Measurements from ENCODE around the gene PWWP2B.

Gene PWWP2B

DNA sequence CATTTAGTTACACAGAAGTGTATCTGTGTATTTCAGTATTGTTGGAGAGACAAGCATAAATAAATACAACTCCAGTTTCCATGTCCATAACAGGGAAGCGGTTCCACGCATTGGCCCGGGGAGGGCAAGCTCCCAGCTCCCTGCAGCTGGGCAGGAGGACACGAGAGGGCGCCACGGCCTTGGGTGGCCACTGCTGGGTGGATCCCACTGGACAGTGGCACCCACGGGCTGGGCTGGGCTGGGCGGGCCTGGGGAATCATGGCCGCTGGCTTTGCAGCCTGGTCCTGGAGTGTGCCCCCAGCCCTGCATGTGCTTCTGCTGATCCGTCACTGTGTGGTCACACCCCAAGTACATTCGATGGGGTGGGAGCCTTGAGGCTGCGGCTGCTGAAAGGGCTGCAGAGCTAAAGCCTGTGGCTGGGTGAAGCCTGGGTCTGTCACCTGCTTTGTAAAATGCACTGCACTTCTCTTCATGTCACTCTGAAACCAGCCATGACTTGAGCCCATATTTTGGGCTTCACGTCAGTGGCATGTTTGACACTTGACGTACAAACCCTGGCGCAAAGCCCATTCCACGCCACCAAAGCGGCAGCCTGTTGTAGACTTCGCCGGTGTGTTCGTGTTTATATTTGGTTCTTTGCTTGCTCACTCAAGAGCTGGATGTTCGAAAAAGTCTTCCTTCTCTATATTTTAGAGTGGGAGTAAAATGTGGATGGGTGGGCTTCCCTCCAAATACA, 37.5 kb upstream of the PWWP2B start:
- no peaks in the 10 kb centered on the region for H3K4me1 ChIP-seq (ENCODE audit: low read length)
- no peak overlapping the region for H3K4me2 ChIP-seq (ENCODE audit: low read length)
- H3K27ac ChIP-seq (ENCODE audit: low read length): no peak overlapping the region
- H3K9ac ChIP-seq (ENCODE audit: low read length): no peak overlapping the region
- peaks cover 2% of the 10 kb centered on the region; the same call in 1 of the 2 replicates for H3K9me3 ChIP-seq (ENCODE audit: insufficient read depth, low read length)
- no peak overlapping the region for H2AFZ ChIP-seq (ENCODE audit: low read depth, low read length)
- H3K36me3 ChIP-seq (replicated peaks; ENCODE audit: low read depth, low read length): peaks cover 4% of the 10 kb centered on the region
- H3K4me3 ChIP-seq (ENCODE audit: low read length): no peak overlapping the region
- TF ChIP-seq, protein P1, sequence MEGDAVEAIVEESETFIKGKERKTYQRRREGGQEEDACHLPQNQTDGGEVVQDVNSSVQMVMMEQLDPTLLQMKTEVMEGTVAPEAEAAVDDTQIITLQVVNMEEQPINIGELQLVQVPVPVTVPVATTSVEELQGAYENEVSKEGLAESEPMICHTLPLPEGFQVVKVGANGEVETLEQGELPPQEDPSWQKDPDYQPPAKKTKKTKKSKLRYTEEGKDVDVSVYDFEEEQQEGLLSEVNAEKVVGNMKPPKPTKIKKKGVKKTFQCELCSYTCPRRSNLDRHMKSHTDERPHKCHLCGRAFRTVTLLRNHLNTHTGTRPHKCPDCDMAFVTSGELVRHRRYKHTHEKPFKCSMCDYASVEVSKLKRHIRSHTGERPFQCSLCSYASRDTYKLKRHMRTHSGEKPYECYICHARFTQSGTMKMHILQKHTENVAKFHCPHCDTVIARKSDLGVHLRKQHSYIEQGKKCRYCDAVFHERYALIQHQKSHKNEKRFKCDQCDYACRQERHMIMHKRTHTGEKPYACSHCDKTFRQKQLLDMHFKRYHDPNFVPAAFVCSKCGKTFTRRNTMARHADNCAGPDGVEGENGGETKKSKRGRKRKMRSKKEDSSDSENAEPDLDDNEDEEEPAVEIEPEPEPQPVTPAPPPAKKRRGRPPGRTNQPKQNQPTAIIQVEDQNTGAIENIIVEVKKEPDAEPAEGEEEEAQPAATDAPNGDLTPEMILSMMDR (IDR thresholded peaks at IDR 0.05; ENCODE audit: low read depth, low read length): no peak
- no peak for TF ChIP-seq EZH2phosphoT487 (IDR thresholded peaks at IDR 0.05; ENCODE audit: low read depth)
- H3K79me2 ChIP-seq (ENCODE audit: low read length): no peaks in the 10 kb centered on the region
- H3K27me3 ChIP-seq (ENCODE audit: low read depth, low read length): no peaks in the 10 kb centered on the region
- H4K20me1 ChIP-seq (ENCODE audit: insufficient read depth, low read length): no peaks in the 10 kb centered on the region

DNA sequence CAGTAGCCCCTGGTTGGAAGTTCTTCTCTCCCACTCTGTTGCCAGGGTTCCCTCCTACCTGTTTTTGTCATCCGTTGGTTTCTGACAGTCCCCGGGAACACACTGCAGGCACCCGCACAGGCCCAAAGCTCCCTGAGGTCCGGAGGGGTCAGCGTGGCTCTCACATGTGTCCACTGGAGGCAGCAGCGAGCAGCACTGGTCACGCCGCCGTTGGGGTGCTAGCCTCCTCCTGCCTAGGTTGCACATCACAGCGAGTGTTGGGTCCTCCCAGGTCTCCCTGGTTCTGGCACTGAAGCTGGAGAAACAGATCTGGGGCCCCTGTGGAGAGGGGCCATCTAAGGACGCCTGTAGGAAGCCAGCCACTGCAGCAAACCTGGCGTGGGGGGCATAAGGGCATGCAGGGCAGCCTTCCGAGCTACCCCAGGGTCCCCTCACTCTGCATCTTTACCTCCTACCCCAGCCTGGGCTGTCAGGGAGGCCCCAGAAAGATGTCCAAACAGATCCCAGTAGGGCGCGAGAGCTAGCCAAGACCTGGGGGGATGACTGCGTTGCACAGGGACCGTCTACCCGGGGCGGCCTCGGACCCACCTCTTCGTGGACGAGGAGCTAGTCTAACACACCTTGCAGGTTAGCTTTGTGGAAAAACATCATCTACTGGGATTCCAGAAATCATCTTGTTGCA, 36.1 kb upstream of the PWWP2B start:
- Histone ChIP-seq H3K27me3 (ENCODE audit: low read depth, low read length) (no peaks in the 10 kb centered on the region), H3K4me2 (ENCODE audit: low read length) (no peak overlapping the region), H3K4me3 (ENCODE audit: low read length) (no peak overlapping the region), H3K4me1 (ENCODE audit: low read length) (no peaks in the 10 kb centered on the region), H3K9me3 (ENCODE audit: insufficient read depth, low read length) (peaks cover 2% of the 10 kb centered on the region; the same call in 1 of the 2 replicates), H3K79me2 (ENCODE audit: low read length) (no peaks in the 10 kb centered on the region), H3K36me3 (replicated peaks; ENCODE audit: low read depth, low read length) (peaks cover 7% of the 10 kb centered on the region), H4K20me1 (ENCODE audit: insufficient read depth, low read length) (no peaks in the 10 kb centered on the region), H2AFZ (ENCODE audit: low read depth, low read length) (no peak overlapping the region), H3K9ac (ENCODE audit: low read length) (no peak overlapping the region), H3K27ac (ENCODE audit: low read length) (no peak overlapping the region)
- TF ChIP-seq, protein P1 (IDR thresholded peaks at IDR 0.05; ENCODE audit: low read depth, low read length): peak; percentile 38
- TF ChIP-seq EZH2phosphoT487 (IDR thresholded peaks at IDR 0.05; ENCODE audit: low read depth): no peak

DNA sequence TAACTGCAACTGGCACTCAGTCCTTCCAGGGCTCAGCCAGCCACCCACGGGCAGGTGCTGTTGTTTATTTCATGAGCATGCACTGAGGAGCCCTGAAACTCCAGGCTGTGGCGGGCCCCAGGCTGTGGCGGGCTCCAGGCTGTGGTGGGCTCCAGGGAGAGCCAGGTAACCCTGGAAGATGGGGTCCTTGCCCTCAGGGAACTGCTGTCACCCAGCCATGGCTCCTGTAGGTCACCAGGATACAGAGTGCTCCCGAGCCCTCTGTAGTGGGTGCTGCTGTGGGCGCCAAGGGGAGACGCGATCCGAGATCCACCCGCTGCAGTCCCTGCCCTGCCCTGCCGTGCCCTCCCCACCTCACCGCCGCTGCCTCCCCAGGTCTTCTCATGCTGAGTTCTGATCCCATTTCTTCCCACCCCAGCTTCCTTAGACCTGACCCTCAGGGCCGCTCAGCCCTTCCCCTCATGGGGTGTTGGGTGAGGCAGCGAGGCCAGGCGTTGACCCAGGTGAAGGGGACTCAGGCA, 35.4 kb upstream of the PWWP2B start:
- H3K27me3 ChIP-seq (ENCODE audit: low read depth, low read length): no peaks in the 10 kb centered on the region
- H3K36me3 ChIP-seq (replicated peaks; ENCODE audit: low read depth, low read length): peaks cover 7% of the 10 kb centered on the region
- no peaks in the 10 kb centered on the region for H3K4me1 ChIP-seq (ENCODE audit: low read length)
- peaks cover 2% of the 10 kb centered on the region; the same call in 1 of the 2 replicates for H3K9me3 ChIP-seq (ENCODE audit: insufficient read depth, low read length)
- H3K79me2 ChIP-seq (ENCODE audit: low read length): no peaks in the 10 kb centered on the region
- H3K4me2 ChIP-seq (ENCODE audit: low read length): no peak overlapping the region
- H4K20me1 ChIP-seq (ENCODE audit: insufficient read depth, low read length): no peaks in the 10 kb centered on the region
- no peak for TF ChIP-seq EZH2phosphoT487 (IDR thresholded peaks at IDR 0.05; ENCODE audit: low read depth)
- TF ChIP-seq, protein P1 (IDR thresholded peaks at IDR 0.05; ENCODE audit: low read depth, low read length): no peak
- H3K9ac ChIP-seq (ENCODE audit: low read length): no peak overlapping the region
- H2AFZ ChIP-seq (ENCODE audit: low read depth, low read length): no peak overlapping the region
- H3K27ac ChIP-seq (ENCODE audit: low read length): no peak overlapping the region
- H3K4me3 ChIP-seq (ENCODE audit: low read length): no peak overlapping the region

DNA sequence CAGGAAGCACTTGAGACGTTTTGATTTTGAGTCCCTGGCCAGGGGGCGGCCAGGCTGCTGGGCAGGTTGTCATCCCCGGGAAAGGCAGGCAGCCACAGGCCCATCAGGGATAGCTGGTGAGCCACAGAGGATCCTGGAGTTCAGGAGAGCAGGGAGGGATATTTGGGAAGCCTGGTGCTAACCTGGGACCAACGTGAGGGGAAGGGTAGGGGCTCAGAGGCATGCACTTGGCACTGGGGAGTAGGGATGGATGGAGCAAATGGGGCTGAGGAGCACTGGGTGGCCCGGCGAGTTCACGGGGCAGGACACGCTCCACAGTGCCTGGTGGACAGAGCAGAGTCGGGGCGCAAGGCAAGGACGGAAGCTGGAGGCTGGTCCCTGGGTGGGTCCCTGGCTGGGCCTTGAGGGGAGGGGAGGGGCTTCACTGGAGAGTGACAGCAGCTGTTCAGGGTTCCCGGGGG, 34.8 kb upstream of the PWWP2B start:
- Histone ChIP-seq H3K9ac (ENCODE audit: low read length) (no peak overlapping the region), H3K4me1 (ENCODE audit: low read length) (no peaks in the 10 kb centered on the region), H3K9me3 (ENCODE audit: insufficient read depth, low read length) (peaks cover 2% of the 10 kb centered on the region; the same call in 1 of the 2 replicates), H3K4me3 (ENCODE audit: low read length) (no peak overlapping the region), H3K4me2 (ENCODE audit: low read length) (no peak overlapping the region), H4K20me1 (ENCODE audit: insufficient read depth, low read length) (no peaks in the 10 kb centered on the region), H2AFZ (ENCODE audit: low read depth, low read length) (no peak overlapping the region), H3K79me2 (ENCODE audit: low read length) (no peaks in the 10 kb centered on the region), H3K27me3 (ENCODE audit: low read depth, low read length) (no peaks in the 10 kb centered on the region), H3K27ac (ENCODE audit: low read length) (no peak overlapping the region), H3K36me3 (replicated peaks; ENCODE audit: low read depth, low read length) (peaks cover 7% of the 10 kb centered on the region)
- TF ChIP-seq, protein P1 (IDR thresholded peaks at IDR 0.05; ENCODE audit: low read depth, low read length): no peak
- TF ChIP-seq EZH2phosphoT487 (IDR thresholded peaks at IDR 0.05; ENCODE audit: low read depth): no peak
